ENCODE measurements around the gene MLLT3. TPM values are rescaled to one million over a fixed set of nuclear protein-coding genes. Genes with fewer than 3 reads are reported as not detected.

The MLLT3 gene
- total and polyA plus RNA-seq, 4 donors: 22.0 to 42.3 (median 31.1) TPM

DNA sequence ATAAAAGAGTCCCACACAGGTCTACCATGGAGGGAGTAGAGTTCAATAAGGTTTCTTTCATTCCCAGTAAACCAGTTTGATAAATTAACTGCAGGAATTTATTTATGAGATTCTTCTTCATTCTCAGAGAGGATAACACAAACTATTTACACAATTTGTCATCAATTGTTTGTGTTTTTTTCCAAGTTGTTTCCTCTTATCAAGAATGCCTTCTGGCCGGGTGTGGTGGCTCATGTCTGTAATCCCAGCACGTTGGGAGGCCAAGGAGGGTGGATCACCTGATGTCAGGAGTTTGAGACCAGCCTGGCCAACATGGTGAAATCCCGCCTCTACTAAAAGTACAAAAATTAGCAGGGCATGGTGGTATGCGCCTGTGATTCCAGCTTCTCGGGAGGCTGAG lies 216.7 kb downstream of the MLLT3 start:
- Histone ChIP-seq H3K4me3 (ENCODE audit: low read depth, low read length) (no peak overlapping the region), H3K9me3 (ENCODE audit: control insufficient read depth, insufficient read depth, low read length) (no peaks in the 10 kb centered on the region), H3K4me1 (ENCODE audit: control insufficient read depth, insufficient read depth, low read length) (peaks cover 4% of the 10 kb centered on the region), H3K27me3 (ENCODE audit: control insufficient read depth, insufficient read depth, low read length) (no peaks in the 10 kb centered on the region), H3K36me3 (ENCODE audit: control insufficient read depth, insufficient read depth, low read length) (no peaks in the 10 kb centered on the region), H3K27ac (ENCODE audit: low read depth, low read length) (no peak overlapping the region)
- DNase-seq (ENCODE audit: low read depth in 4 of 6, low spot score in 6 of 6): no peak
- 93% methylated on average over 4 of the region's 5 CpGs for WGBS (ENCODE audit: insufficient coverage)

DNA sequence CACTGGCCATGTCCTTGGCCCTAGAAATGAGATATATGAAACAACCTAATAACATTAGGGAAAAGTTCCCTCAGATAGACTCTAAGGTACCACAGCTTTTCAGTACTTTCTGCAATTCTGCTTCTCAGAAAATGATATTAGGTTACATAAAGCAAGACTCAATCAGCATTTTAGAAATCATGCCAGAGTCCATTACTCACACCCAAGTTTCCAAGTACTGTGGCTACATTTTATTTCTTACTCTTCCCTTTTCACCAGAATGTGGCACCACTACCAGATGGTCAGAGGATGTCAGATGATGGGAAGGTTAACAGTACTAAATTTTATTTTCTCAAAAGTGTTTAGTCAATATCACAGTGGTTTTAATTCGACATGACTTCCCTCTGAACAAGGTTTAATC lies 217.2 kb downstream of the MLLT3 start:
- Histone ChIP-seq H3K9me3 (ENCODE audit: control insufficient read depth, insufficient read depth, low read length) (no peaks in the 10 kb centered on the region), H3K27ac (ENCODE audit: low read depth, low read length) (no peak overlapping the region), H3K27me3 (ENCODE audit: control insufficient read depth, insufficient read depth, low read length) (no peaks in the 10 kb centered on the region), H3K36me3 (ENCODE audit: control insufficient read depth, insufficient read depth, low read length) (no peaks in the 10 kb centered on the region), H3K4me1 (ENCODE audit: control insufficient read depth, insufficient read depth, low read length) (peaks cover 4% of the 10 kb centered on the region), H3K4me3 (ENCODE audit: low read depth, low read length) (no peak overlapping the region)
- WGBS (ENCODE audit: insufficient coverage): no CpG with 5 or more reads among the region's 1 CpG
- DNase-seq (ENCODE audit: low read depth in 4 of 6, low spot score in 6 of 6): no peak

DNA sequence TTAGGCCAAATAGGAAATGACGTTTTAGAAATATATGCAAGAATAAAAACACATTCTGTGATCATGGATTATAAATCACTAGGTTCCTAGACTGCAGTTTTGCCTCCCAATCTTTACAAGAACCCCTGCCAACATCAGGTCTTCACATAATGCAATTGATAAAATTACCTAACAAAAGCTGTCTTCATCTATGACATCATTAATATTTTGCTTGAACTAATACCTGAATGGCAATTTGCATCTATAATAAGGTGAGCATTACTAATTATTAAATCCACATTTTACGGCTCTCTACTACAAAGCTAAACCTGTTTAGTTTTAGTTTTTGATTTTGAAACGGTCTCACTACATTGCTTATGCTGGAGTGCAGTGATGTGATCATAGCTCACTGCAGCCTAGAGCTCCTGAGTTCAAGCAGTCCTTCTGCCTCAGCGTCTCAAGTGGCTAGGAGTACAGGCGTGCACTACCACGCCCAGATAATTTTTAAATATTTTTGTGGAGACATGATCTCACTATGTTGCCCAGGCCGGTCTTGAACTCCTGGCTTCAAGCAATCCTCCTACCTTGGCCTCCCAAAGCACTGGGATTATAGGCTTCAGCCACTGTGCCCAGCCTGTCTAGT lies 218.0 kb downstream of the MLLT3 start:
- 92% methylated on average over 2 of the region's 7 CpGs for WGBS (ENCODE audit: insufficient coverage)

DNA sequence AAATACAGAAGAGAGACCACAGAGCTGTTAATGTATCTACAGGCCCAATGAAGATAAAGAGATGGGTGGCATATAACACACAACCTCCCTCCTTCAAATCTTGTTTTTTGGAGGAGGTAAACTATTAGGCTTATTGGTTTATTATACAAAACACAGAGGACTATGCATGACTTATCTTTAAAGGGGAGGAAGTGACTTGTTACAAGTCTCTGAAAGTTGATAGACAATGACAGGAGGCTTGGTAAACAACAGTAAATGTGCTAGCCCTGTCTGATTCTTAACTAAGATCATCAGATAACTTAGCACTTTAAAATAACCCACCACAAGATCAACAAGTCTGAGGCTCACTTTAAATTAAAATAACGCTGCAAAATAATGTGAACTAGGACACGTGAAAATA lies 219.0 kb downstream of the MLLT3 start:
- H3K9me3 ChIP-seq (ENCODE audit: control insufficient read depth, insufficient read depth, low read length): no peaks in the 10 kb centered on the region

More for the DNA sequence above, 218.0 kb downstream of the MLLT3 start:
- H3K4me1 ChIP-seq (ENCODE audit: control insufficient read depth, insufficient read depth, low read length): peaks cover 4% of the 10 kb centered on the region
- no peaks in the 10 kb centered on the region for H3K9me3 ChIP-seq (ENCODE audit: control insufficient read depth, insufficient read depth, low read length)
- no peak overlapping the region for H3K27ac ChIP-seq (ENCODE audit: low read depth, low read length)
- no peaks in the 10 kb centered on the region for H3K27me3 ChIP-seq (ENCODE audit: control insufficient read depth, insufficient read depth, low read length)
- no peaks in the 10 kb centered on the region for H3K36me3 ChIP-seq (ENCODE audit: control insufficient read depth, insufficient read depth, low read length)
- DNase-seq (ENCODE audit: low read depth in 4 of 6, low spot score in 6 of 6): no peak
- no peak overlapping the region for H3K4me3 ChIP-seq (ENCODE audit: low read depth, low read length)

DNA sequence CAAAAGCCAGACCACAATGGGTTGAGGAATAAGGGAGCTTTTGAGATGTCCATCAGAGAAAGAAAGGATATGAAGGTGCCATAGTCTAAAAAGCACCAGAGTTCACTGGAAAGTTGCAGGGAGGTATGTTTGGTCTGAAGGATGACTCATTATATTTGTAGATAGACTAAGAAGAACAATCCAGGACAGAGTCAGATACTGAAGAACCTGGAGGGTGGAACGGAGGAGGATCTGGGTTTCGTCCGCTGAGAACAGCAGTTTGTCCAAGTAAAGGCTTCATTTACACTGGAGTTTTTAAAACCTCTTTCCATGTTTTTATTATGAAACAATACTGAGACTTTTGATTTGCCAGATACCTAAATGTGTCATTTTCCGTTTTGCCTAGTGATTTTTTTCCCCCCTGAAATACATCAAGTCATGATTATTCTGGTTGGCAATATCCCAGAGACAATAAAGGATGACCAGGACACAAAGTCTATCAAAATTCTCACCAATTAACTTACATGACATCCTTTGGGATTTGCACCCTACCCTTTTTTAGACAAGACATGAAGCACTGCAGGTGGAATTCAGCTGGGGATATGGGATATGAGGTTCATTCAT lies 219.9 kb downstream of the MLLT3 start:
- WGBS (ENCODE audit: insufficient coverage): 100% methylated on average over 2 of the region's 4 CpGs
- no peak overlapping the region for H3K27ac ChIP-seq (ENCODE audit: low read depth, low read length)
- H3K4me1 ChIP-seq (ENCODE audit: control insufficient read depth, insufficient read depth, low read length): no peaks in the 10 kb centered on the region

More for the DNA sequence above, 219.0 kb downstream of the MLLT3 start:
- no peak for DNase-seq (ENCODE audit: low read depth in 4 of 6, low spot score in 6 of 6)
- H3K4me3 ChIP-seq (ENCODE audit: low read depth, low read length): no peak overlapping the region
- H3K36me3 ChIP-seq (ENCODE audit: control insufficient read depth, insufficient read depth, low read length): no peaks in the 10 kb centered on the region
- H3K27me3 ChIP-seq (ENCODE audit: control insufficient read depth, insufficient read depth, low read length): no peaks in the 10 kb centered on the region
- WGBS (ENCODE audit: insufficient coverage): no CpG with 5 or more reads among the region's 2 CpGs
- no peak overlapping the region for H3K27ac ChIP-seq (ENCODE audit: low read depth, low read length)
- H3K4me1 ChIP-seq (ENCODE audit: control insufficient read depth, insufficient read depth, low read length): peaks cover 2% of the 10 kb centered on the region

DNA sequence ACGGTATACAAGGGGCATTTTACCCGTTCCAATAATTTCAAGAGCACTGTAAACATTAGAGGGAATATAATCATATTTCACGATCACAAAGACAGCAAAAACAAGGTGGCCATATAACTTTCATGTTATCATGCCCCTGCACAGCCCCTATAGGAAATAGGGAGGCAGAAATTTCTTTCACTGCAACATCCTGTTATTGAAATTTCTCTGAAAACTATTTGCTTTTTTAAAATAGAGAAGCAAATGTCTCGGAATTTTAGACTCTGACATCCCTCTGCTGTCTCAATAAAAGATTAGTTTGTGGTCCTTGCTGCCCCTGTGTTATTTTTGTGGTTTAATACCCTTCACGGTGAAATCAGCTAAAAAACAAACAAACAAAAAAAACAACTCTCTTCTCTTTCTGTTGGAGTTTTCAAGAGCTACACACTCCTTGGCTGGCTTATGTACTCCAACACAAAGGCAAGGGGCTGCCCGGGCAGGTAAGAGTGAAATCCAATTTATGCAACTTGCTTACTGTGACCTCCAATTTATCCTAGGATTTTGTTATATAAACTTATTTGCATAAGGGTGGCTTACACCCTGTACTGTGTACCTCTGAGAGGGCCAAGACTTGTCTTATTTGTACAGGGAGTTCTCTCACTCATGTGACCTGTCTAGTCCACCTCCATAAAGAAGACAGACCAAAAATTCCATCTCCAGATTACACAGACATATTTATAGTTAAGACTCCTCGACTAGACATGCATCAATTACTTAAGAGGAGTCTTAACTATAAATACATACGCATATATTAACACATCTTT lies 223.6 kb downstream of the MLLT3 start:
- Histone ChIP-seq H3K4me3 (ENCODE audit: low read depth, low read length) (no peak overlapping the region), H3K4me1 (ENCODE audit: control insufficient read depth, insufficient read depth, low read length) (no peaks in the 10 kb centered on the region), H3K27ac (ENCODE audit: low read depth, low read length) (no peak overlapping the region), H3K9me3 (ENCODE audit: control insufficient read depth, insufficient read depth, low read length) (no peaks in the 10 kb centered on the region), H3K36me3 (ENCODE audit: control insufficient read depth, insufficient read depth, low read length) (no peaks in the 10 kb centered on the region), H3K27me3 (ENCODE audit: control insufficient read depth, insufficient read depth, low read length) (no peaks in the 10 kb centered on the region)
- no peak for DNase-seq (ENCODE audit: low read depth in 4 of 6, low spot score in 6 of 6)
- WGBS (ENCODE audit: insufficient coverage): no CpG with 5 or more reads among the region's 8 CpGs

More for the DNA sequence above, 219.9 kb downstream of the MLLT3 start:
- no peak for DNase-seq (ENCODE audit: low read depth in 4 of 6, low spot score in 6 of 6)
- no peaks in the 10 kb centered on the region for H3K36me3 ChIP-seq (ENCODE audit: control insufficient read depth, insufficient read depth, low read length)
- no peaks in the 10 kb centered on the region for H3K9me3 ChIP-seq (ENCODE audit: control insufficient read depth, insufficient read depth, low read length)
- H3K27me3 ChIP-seq (ENCODE audit: control insufficient read depth, insufficient read depth, low read length): no peaks in the 10 kb centered on the region
- H3K4me3 ChIP-seq (ENCODE audit: low read depth, low read length): no peak overlapping the region

DNA sequence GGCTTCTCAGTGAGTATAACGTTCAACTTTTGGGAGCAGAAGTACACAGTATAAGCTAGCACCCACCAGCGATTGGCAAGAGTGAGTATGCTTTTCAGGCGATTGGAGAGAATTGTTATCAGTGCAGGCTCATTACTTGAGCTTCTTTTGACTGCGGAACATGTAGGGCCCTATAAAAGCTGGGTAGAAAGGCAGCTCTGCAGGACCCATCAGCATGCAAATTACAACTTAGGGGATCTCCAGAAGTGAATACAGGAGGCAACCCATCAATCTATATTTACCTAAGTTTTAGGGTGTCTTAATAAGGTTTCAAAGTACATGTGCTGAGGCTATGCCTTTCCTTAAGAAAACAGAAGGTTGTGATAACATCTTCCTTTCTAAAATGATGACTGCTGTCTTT lies 225.0 kb downstream of the MLLT3 start:
- DNase-seq (ENCODE audit: low read depth in 4 of 6, low spot score in 6 of 6): peak in 1 of 6 donors; percentile 34
- no peaks in the 10 kb centered on the region for H3K9me3 ChIP-seq (ENCODE audit: control insufficient read depth, insufficient read depth, low read length)
- WGBS (ENCODE audit: insufficient coverage): 33% methylated on average over 1 of the region's 4 CpGs
- H3K4me1 ChIP-seq (ENCODE audit: control insufficient read depth, insufficient read depth, low read length): no peaks in the 10 kb centered on the region
- no peak overlapping the region for H3K27ac ChIP-seq (ENCODE audit: low read depth, low read length)
- H3K4me3 ChIP-seq (ENCODE audit: low read depth, low read length): no peak overlapping the region
- no peaks in the 10 kb centered on the region for H3K36me3 ChIP-seq (ENCODE audit: control insufficient read depth, insufficient read depth, low read length)
- H3K27me3 ChIP-seq (ENCODE audit: control insufficient read depth, insufficient read depth, low read length): no peaks in the 10 kb centered on the region

DNA sequence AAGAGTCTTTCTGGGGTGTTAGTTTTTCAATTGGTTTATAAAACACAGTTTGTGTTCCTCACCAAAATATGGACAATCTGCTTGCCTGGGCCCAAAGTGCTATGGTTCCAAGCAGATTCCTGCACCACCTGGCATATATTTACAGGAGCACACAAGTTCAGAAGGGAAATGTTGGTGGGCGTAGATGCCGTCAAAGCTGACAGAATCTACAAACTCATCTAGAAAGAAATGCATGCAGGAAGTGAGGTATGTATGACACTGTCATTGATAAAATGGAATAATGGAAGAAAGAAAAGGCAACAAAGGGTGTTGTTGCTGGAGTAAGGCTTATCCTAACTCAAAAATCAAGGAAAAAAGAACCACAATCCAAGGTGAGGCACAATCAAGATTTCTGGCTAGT lies 225.8 kb downstream of the MLLT3 start:
- H3K4me3 ChIP-seq (ENCODE audit: low read depth, low read length): no peak overlapping the region
- 100% methylated on average over 2 of the region's 2 CpGs for WGBS (ENCODE audit: insufficient coverage)
- no peaks in the 10 kb centered on the region for H3K9me3 ChIP-seq (ENCODE audit: control insufficient read depth, insufficient read depth, low read length)
- H3K36me3 ChIP-seq (ENCODE audit: control insufficient read depth, insufficient read depth, low read length): no peaks in the 10 kb centered on the region
- H3K4me1 ChIP-seq (ENCODE audit: control insufficient read depth, insufficient read depth, low read length): no peaks in the 10 kb centered on the region
- no peak for DNase-seq (ENCODE audit: low read depth in 4 of 6, low spot score in 6 of 6)
- H3K27me3 ChIP-seq (ENCODE audit: control insufficient read depth, insufficient read depth, low read length): no peaks in the 10 kb centered on the region
- no peak overlapping the region for H3K27ac ChIP-seq (ENCODE audit: low read depth, low read length)

DNA sequence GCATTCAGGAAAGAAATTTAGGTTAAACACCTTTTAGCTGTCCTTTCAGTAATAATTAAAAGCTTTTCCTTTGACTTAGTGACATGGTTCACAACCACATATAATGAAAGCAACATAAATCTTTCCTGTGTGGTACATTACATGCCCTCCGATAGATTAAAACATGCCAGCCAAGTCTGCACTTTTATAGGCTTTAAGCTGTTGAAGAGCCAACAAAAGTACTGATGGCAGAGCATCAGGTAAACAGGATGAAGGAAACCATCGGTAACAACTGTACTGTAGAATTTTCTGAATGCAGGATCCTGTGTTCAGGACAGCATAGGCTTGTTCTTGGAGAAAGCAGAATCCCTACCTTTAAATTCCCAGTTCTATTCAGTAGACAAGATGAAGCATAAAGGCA lies 226.6 kb downstream of the MLLT3 start:
- WGBS (ENCODE audit: insufficient coverage): 79% methylated on average over 2 of the region's 2 CpGs
- no peaks in the 10 kb centered on the region for H3K4me1 ChIP-seq (ENCODE audit: control insufficient read depth, insufficient read depth, low read length)
- H3K9me3 ChIP-seq (ENCODE audit: control insufficient read depth, insufficient read depth, low read length): no peaks in the 10 kb centered on the region
- no peaks in the 10 kb centered on the region for H3K36me3 ChIP-seq (ENCODE audit: control insufficient read depth, insufficient read depth, low read length)
- no peaks in the 10 kb centered on the region for H3K27me3 ChIP-seq (ENCODE audit: control insufficient read depth, insufficient read depth, low read length)
- no peak overlapping the region for H3K27ac ChIP-seq (ENCODE audit: low read depth, low read length)
- no peak overlapping the region for H3K4me3 ChIP-seq (ENCODE audit: low read depth, low read length)
- DNase-seq (ENCODE audit: low read depth in 4 of 6, low spot score in 6 of 6): peak in 1 of 6 donors; percentile 22

Data from spinal cord (tissue), 10 donors.